AG09309 (cell line): ENCODE measurements around the gene RERE.

Source experiments
- DNase-seq: peaks from one replicate; pipeline ENCODE4 v3.0.0-alpha.2; 2010; ENCODE audit warnings: low read depth
- H3K4me3 ChIP-seq: 2 replicates; pipeline ENCODE4 v1.5.1; 2011; ENCODE audit warnings: mild to moderate bottlenecking, low read depth, low read length, moderate library complexity; ENCODE audit not compliant: control insufficient read depth
- TF ChIP-seq, protein P1 (sequence below): IDR thresholded peaks from 2 replicates; pipeline ENCODE4 v1.5.1; 2011; ENCODE audit warnings: mild to moderate bottlenecking, low read depth, low read length, inconsistent platforms; ENCODE audit not compliant: insufficient read depth, control insufficient read depth; ENCODE audit errors: missing control alignments

The RERE gene

DNA sequence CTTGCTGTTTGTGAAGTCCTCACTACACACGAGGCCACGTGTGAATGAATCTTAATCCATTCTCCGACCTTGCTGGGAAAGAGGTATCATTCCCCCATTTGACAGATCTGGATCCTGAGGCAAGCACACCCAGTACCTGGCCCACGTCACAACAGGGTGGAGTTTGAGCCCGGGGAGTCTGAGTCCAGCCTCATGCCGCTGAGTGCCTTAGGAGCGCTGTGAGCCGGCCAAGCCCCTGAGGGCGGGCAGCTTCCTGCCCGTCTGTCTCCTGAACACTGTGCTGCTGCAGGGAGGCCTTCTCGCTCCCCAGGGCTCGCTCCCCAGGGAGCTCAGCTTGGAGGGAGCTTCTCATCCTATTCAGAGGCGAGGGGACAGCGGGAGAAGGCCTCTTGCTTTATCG, 469.8 kb downstream of the RERE start:
- DNase-seq, result no peak
- H3K4me3 ChIP-seq, result no peak overlapping the region
- TF ChIP-seq, protein P1, sequence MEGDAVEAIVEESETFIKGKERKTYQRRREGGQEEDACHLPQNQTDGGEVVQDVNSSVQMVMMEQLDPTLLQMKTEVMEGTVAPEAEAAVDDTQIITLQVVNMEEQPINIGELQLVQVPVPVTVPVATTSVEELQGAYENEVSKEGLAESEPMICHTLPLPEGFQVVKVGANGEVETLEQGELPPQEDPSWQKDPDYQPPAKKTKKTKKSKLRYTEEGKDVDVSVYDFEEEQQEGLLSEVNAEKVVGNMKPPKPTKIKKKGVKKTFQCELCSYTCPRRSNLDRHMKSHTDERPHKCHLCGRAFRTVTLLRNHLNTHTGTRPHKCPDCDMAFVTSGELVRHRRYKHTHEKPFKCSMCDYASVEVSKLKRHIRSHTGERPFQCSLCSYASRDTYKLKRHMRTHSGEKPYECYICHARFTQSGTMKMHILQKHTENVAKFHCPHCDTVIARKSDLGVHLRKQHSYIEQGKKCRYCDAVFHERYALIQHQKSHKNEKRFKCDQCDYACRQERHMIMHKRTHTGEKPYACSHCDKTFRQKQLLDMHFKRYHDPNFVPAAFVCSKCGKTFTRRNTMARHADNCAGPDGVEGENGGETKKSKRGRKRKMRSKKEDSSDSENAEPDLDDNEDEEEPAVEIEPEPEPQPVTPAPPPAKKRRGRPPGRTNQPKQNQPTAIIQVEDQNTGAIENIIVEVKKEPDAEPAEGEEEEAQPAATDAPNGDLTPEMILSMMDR, result no peak

DNA sequence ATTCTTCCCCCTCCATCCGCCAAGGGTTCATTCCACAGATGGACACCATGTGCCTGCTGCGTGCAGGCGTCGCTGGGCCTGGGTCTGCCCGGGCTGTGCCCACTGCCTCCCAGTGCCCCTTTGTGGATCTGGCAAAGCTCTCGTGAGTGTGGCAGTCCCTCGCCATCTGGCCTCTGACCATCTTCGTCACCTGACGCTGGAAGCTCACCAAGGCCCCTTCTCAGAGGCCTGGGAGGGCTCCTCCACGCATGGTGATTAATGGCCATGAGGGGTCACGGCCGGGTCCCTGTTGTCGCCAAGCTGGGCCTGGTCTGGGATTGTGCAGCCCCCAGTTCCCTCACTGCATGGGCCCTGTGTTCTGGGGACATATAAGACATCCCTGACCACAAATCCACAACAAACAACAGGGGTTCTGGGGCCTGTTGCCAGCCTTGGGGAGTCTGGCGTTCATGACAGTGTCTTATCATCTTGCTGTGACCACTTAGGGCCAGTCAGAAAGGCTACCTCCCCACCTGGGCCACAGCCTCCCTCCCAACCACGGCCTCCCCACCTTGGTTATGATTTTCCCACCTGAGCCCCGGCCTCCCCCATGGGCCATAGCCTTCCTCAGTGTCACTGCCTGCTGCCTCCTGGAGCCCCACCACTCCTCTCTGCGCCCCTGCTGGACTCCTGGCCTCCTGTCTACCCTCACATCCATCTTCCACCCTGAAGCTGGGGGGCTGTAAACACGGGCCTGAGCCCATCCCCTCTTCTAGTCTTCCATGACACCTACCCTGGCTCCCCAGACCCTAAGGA, 471.6 kb downstream of the RERE start:
- no peak overlapping the region for H3K4me3 ChIP-seq
- TF ChIP-seq, protein P1, result no peak
- no peak for DNase-seq

DNA sequence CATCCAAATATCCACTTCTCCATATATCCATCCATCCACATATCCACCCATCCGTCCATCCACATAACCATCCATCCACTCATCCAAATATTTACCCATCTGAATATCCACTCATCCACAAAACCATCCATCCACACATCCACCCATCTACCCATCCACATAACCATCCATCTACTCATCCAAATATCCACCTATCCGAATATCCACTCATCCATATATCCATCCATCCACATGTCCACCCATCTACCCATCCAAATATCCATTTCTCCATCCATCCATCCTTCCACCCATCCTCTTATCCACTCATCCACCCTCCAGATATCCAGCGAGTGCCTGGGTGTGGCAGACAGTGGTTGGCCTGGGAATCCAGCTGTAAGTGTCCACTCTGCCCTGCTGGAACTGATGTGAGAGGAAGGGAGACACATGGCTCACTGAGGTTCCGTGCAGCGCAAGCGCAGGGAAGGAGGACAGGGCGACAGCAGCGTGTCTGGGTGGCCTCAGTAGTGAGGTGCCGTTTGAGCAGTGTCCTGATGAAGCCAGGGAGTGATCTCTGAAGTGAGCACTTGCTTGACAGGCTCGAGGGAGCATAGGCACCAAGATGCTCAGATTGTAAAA, 472.4 kb downstream of the RERE start:
- DNase-seq, result no peak
- no peak overlapping the region for H3K4me3 ChIP-seq
- TF ChIP-seq, protein P1, result no peak

DNA sequence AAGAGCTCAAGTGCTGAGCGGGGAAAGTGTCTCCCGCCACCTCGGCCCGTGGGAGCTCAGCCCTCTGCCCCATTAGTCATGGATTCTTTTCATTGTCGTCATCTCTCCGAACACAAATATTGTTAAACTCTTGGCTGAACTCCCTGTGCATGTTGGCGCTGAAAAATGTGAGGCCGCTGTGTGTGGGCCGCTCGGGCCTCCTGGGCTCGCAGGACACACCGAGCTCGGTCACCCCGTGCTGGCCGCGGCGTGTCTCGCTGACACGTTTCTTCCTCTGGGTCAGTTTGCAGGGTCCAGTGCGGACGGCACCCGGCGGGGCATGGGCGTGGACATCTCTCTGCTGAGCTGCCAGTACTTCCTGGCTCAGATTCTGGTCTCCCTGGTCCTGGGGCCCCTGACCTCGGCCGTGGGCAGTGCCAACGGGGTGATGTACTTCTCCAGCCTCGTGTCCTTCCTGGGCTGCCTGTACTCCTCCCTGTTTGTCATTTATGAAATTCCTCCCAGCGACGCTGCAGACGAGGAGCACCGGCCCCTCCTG, 473.9 kb downstream of the RERE start:
- peak overlapping the region; percentile 22 for H3K4me3 ChIP-seq
- peak; percentile 80 for DNase-seq
- TF ChIP-seq, protein P1, result no peak

DNA sequence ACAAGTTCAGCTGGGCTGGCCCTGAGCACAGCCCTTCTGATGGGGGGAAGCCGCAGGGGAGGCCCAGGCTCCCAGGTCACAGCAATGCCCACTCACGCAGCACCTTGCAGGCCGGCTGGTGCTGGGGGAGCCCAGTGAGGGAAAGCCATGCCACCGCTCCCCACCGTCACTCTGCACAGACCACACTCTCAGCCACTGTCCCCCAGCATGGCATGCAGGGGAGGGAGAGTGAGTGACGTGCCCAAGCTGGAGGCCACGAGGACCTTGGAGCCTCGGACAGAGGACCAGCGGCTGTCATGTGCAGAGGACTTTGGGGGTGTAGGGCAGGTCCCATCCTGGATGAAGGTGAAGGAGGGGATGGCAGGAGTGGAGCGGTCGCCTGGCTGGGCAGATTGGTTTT, 474.4 kb downstream of the RERE start:
- DNase-seq, result no peak
- no peak overlapping the region for H3K4me3 ChIP-seq

DNA sequence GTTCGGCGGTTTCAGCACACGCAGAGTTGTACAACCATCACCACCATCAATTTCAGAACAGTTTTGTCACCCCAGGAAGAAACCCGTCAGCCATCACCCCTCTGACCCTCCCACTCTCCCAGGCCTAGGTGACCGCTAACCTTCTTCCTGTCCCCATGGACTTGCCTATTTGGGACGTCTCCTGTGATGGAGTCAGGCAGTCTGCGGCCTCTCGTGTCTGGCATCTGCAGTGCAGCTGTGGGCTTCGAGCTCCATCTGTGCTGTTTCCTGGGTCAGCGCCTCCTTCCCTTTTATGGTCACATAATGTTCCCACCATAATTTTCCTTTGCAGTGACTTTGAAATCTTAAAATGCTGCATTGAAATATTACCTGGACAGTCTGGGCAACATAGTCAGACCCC, 475.1 kb downstream of the RERE start:
- no peak for DNase-seq
- no peak overlapping the region for H3K4me3 ChIP-seq
- TF ChIP-seq, protein P1, result no peak

More for the DNA sequence above, 474.4 kb downstream of the RERE start:
- TF ChIP-seq, protein P1, result no peak
